Lung (tissue), 12 donors: ENCODE measurements around the gene MYO5A. TPM values are rescaled to one million over a fixed set of nuclear protein-coding genes. Genes with fewer than 3 reads are reported as not detected.
"Not testable (repeated sequence)": the region's sequence is repeated elsewhere in the genome, so short reads cannot be mapped to it uniquely, and the experiment has no call there.

Source experiments
- ATAC-seq: fragments of 200-7000 bp; cut with Tn5 transposase; one replicate; pipeline ENCODE4 v1.9.1; 2020; ENCODE audit warnings: moderate number of reproducible peaks; ENCODE audit not compliant: insufficient read depth, low FRiP score
- DNase-seq, 3 donors: peaks; one replicate each; pipeline ENCODE4 v3.0.0-alpha.2; 2013 to 2017
- H3K27ac ChIP-seq, 2 donors: one replicate each; pipeline ENCODE4 v1.5.1; 2013; ENCODE audit warnings: mild to moderate bottlenecking in 2 of 2, moderate library complexity in 2 of 2, control low read depth in 1 of 2, inconsistent platforms in 1 of 2, low read depth in 1 of 2, low read length in 1 of 2
- H3K27me3 ChIP-seq, 3 donors: one replicate each; pipeline ENCODE4 v1.5.1; 2013; ENCODE audit warnings: low read length in 2 of 3; ENCODE audit not compliant: control insufficient read depth in 3 of 3, insufficient read depth in 3 of 3
- H3K36me3 ChIP-seq, 4 donors: one replicate each; pipeline ENCODE4 v1.5.1; 2013; ENCODE audit warnings: low read length in 4 of 4, mild to moderate bottlenecking in 1 of 4, moderate library complexity in 1 of 4; ENCODE audit not compliant: control insufficient read depth in 4 of 4, insufficient read depth in 4 of 4
- H3K4me1 ChIP-seq, 5 donors: one replicate each; pipeline ENCODE4 v1.5.1; 2013; ENCODE audit warnings: low read length in 5 of 5, mild to moderate bottlenecking in 2 of 5, moderate library complexity in 1 of 5; ENCODE audit not compliant: control insufficient read depth in 5 of 5, insufficient read depth in 5 of 5
- H3K4me3 ChIP-seq: one replicate; pipeline ENCODE4 v1.5.1; 2013; ENCODE audit warnings: mild to moderate bottlenecking, control low read depth, moderate library complexity
- H3K9ac ChIP-seq, 2 donors: one replicate each; pipeline ENCODE4 v1.5.1; 2013; ENCODE audit warnings: low read length in 2 of 2, control low read depth in 1 of 2; ENCODE audit not compliant: insufficient read depth in 1 of 2
- H3K9me3 ChIP-seq, 4 donors: one replicate each; pipeline ENCODE4 v1.5.1; 2013; ENCODE audit warnings: low read length in 3 of 4, mild to moderate bottlenecking in 1 of 4, moderate library complexity in 1 of 4; ENCODE audit not compliant: control insufficient read depth in 4 of 4, insufficient read depth in 3 of 4
- WGBS, 2 donors: extraction: QIAGEN DNeasy Blood & Tissue Kit; methylation state at CpG; one replicate each; pipeline ENCODE4 v1.1.7; 2013; 5-methylcytosine and 5-hydroxymethylcytosine counted together
- polyA plus RNA-seq, 2 donors: library from polyadenylated mRNA; stranded (reverse); fragments of 200-250 nt; gene quantifications; one replicate each; pipeline ENCODE4 v1.2.1, GENCODE V29; 2013
- total RNA-seq, 2 donors: library from RNA; depleted of rRNA in 1 of 2; stranded (reverse); fragments of >200 nt in 1 of 2; gene quantifications; one replicate each; pipeline ENCODE4 v1.2.1, GENCODE V29; 2014 to 2021
- TF ChIP-seq, protein P1 (sequence below): IDR thresholded peaks from 2 replicates; pipeline ENCODE4 v1.5.1; 2012; ENCODE audit warnings: mild to moderate bottlenecking; ENCODE audit errors: control extremely low read depth, extremely low read depth
- donor health status: control.
- donor health status: control.
- donor health status: Bipolar disorder and iron deficiency.
- donor health status: healthy.
- donor health status: DM: yes; HTN: yes; CAD: no.

Gene MYO5A
- total and polyA plus RNA-seq, 4 donors, result 4.5 to 30.5 (median 13.3) TPM

DNA sequence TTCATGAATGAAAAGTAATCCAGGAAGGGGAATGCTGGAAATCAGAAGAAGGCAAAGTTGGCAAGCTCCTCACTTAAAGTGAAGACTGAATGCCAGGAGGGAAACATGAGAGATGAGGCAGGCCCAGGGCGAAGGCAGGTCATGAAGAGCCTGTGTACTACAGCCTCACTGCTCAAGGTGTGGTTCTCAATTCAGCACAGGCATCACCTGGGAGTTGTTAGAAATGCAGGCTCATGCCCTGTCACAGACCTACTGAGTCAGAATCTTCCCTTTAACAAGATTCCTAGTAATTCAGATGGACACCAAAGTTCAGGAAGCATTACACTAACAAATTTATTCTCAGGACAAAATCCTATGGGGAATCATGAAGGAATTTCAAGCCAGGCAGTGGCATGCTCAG lies 14.2 kb downstream of the MYO5A start:
- Histone ChIP-seq H3K27me3 (no peaks in the 10 kb centered on the region), H3K9me3 (no peaks in the 10 kb centered on the region), H3K27ac (no peak overlapping the region), H3K4me3 (no peak overlapping the region), H3K9ac (no peak overlapping the region), H3K36me3 (no peaks in the 10 kb centered on the region), H3K4me1 (peaks cover 0 to 8% (median 0%) of the 10 kb centered on the region in 5 donors)
- DNase-seq (no peak), ATAC-seq (no peak)
- WGBS, 2 donors, result 93 to 100% methylated on average over 1 of the region's 1 CpG
- TF ChIP-seq, protein P1, sequence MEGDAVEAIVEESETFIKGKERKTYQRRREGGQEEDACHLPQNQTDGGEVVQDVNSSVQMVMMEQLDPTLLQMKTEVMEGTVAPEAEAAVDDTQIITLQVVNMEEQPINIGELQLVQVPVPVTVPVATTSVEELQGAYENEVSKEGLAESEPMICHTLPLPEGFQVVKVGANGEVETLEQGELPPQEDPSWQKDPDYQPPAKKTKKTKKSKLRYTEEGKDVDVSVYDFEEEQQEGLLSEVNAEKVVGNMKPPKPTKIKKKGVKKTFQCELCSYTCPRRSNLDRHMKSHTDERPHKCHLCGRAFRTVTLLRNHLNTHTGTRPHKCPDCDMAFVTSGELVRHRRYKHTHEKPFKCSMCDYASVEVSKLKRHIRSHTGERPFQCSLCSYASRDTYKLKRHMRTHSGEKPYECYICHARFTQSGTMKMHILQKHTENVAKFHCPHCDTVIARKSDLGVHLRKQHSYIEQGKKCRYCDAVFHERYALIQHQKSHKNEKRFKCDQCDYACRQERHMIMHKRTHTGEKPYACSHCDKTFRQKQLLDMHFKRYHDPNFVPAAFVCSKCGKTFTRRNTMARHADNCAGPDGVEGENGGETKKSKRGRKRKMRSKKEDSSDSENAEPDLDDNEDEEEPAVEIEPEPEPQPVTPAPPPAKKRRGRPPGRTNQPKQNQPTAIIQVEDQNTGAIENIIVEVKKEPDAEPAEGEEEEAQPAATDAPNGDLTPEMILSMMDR, result no peak

DNA sequence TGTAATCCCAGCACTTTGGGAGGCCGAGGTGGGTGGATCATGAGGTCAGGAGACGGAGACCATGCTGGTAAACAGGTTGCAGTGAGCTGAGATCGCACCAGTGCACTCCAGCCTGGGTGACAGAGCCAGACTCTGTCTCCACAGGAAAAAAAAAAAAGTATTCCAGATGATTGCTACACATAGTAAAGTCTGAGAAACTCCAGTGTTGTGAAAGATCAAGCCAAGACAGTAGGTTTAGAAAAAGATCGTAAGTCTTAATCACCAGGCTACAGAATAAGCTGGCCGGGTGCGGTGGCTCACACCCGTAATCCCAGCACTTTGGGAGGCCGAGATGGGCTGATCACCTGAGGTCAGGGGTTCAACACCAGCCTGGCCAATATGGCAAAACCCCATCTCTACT lies 15.8 kb downstream of the MYO5A start:
- WGBS, 2 donors, result 74 to 86% methylated on average over 8 of the region's 8 CpGs
- not testable (repeated sequence) for DNase-seq, H3K9ac ChIP-seq, ATAC-seq, H3K9me3 ChIP-seq, H3K27me3 ChIP-seq, H3K27ac ChIP-seq, H3K4me3 ChIP-seq, H3K36me3 ChIP-seq
- H3K4me1 ChIP-seq, result peaks cover 0 to 12% (median 0%) of the 10 kb centered on the region in 5 donors

DNA sequence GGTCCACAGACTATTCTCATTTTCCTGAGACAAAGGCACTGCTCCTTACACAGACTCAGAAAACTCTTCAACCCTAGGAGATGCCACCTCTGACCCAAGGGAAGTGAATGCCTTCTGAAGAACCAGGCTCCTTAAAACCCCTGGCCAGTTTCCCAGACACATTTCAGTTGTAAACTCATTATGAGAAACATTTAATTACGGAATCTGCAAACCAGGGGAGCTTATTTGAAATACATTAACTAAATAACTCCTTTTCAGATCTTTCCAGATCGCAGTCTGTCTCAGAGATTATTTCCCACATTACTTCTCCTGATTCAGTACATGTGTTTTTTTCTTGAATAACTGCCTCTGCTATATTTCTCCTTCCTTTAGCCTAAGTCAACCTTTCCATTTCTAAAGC lies 17.6 kb downstream of the MYO5A start:
- H3K36me3 ChIP-seq, result no peaks in the 10 kb centered on the region
- H3K4me1 ChIP-seq, result peaks cover 0 to 12% (median 0%) of the 10 kb centered on the region in 5 donors
- TF ChIP-seq, protein P1, result no peak
- ATAC-seq, result no peak
- WGBS, 2 donors, result 77 to 92% methylated on average over 2 of the region's 2 CpGs
- no peak overlapping the region for H3K4me3 ChIP-seq
- no peak for DNase-seq
- H3K27me3 ChIP-seq, result no peaks in the 10 kb centered on the region
- H3K9ac ChIP-seq, result no peak overlapping the region
- H3K9me3 ChIP-seq, result no peaks in the 10 kb centered on the region
- H3K27ac ChIP-seq, result no peak overlapping the region

DNA sequence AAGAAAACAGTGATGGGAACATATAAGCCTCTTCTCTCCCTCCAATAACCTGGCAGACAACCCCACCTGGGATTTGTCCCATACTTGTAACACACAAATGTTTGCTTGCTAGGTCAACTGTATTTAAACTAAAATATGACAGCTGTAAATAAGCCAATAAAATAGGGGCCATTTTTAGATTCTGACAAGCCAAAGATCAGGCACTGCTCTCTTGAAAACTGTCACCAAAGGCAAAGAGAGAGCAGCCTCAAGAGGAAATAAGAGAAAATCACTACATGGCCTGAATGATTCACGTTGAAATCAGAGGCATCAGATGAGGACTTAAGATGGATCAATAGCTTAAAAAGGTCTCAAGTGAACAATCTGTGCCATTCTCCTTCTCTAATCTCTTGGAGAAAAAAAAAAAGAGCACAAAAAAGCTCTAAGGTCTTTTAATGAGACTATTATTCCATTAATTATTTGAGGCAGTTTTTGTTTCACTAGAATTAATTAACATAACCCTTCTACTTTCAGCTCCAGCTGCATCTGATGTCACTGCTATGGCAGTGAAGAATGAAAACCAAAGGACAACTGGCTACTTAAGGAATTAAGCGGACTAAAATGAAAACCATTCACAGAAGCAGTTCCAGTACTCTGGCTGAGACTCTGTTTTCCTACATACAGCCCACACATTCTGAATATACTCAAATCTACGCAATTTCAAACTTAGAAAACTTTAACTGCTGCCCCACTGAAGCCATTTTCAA lies 19.0 kb downstream of the MYO5A start:
- Histone ChIP-seq H3K9ac (no peak overlapping the region), H3K36me3 (no peaks in the 10 kb centered on the region), H3K9me3 (no peaks in the 10 kb centered on the region), H3K27me3 (no peaks in the 10 kb centered on the region), H3K4me1 (peaks cover 0 to 12% (median 0%) of the 10 kb centered on the region in 5 donors), H3K4me3 (no peak overlapping the region), H3K27ac (no peak overlapping the region)
- DNase-seq, result no peak
- ATAC-seq, result no peak
- WGBS, 2 donors, result 79 to 84% methylated on average over 3 of the region's 3 CpGs
- TF ChIP-seq, protein P1, result no peak
